H9 (cell line): ENCODE data around the gene STBD1. TPM values are rescaled to one million over a fixed set of nuclear protein-coding genes. Genes with fewer than 3 reads are reported as not detected.

Experiments
- DNase-seq: peaks from one replicate; pipeline ENCODE4 v3.0.0-alpha.2; 2017
- H2AFZ ChIP-seq: one replicate; pipeline ENCODE4 v1.6.1; 2013; ENCODE audit warnings: mild to moderate bottlenecking, low read length, control low read depth, moderate library complexity
- H2AK5ac ChIP-seq: 2 replicates; pipeline ENCODE4 v1.6.1; 2013; ENCODE audit warnings: low read length, control low read depth, mixed read lengths; ENCODE audit not compliant: insufficient read length
- H2BK120ac ChIP-seq: one replicate; pipeline ENCODE4 v1.6.1; 2013; ENCODE audit warnings: low read depth, mild to moderate bottlenecking, low read length, control low read depth, inconsistent platforms; ENCODE audit not compliant: poor library complexity, severe bottlenecking
- H2BK12ac ChIP-seq: 2 replicates; pipeline ENCODE4 v1.6.1; 2013; ENCODE audit warnings: low read length, control low read depth, mixed read lengths, low read depth; ENCODE audit not compliant: insufficient read length
- H2BK15ac ChIP-seq: 2 replicates; pipeline ENCODE4 v1.6.1; 2013; ENCODE audit warnings: low read depth, low read length, control low read depth
- H2BK20ac ChIP-seq: one replicate; pipeline ENCODE4 v1.6.1; 2013; ENCODE audit warnings: low read depth, mild to moderate bottlenecking, low read length, control low read depth, inconsistent platforms; ENCODE audit not compliant: poor library complexity, severe bottlenecking
- H2BK5ac ChIP-seq: 2 replicates; pipeline ENCODE4 v1.6.1; 2013; ENCODE audit warnings: low read length, control low read depth, mixed read lengths; ENCODE audit not compliant: insufficient read length
- H3K14ac ChIP-seq: 2 replicates; pipeline ENCODE4 v1.6.1; 2013; ENCODE audit warnings: low read length, control low read depth; ENCODE audit not compliant: insufficient read depth
- H3K18ac ChIP-seq: 2 replicates; pipeline ENCODE4 v1.6.1; 2013; ENCODE audit warnings: low read depth, mild to moderate bottlenecking, mixed read lengths, low read length, control low read depth; ENCODE audit not compliant: insufficient read length
- H3K23ac ChIP-seq: 2 replicates; pipeline ENCODE4 v1.6.1; 2013; ENCODE audit warnings: low read length, control low read depth, mixed read lengths, low read depth; ENCODE audit not compliant: insufficient read length
- H3K23me2 ChIP-seq: 2 replicates; pipeline ENCODE4 v1.6.1; 2013; ENCODE audit warnings: low read depth, mild to moderate bottlenecking, mixed read lengths, low read length, control low read depth; ENCODE audit not compliant: insufficient read length, poor library complexity, severe bottlenecking
- H3K27ac ChIP-seq: 2 replicates; pipeline ENCODE4 v1.5.1; 2013; ENCODE audit warnings: low read length, control low read depth, mixed read lengths, low read depth; ENCODE audit not compliant: insufficient read length
- H3K27me3 ChIP-seq: 2 replicates; pipeline ENCODE4 v1.6.1; 2013; ENCODE audit warnings: low read length, control low read depth, inconsistent platforms; ENCODE audit not compliant: insufficient read depth
- H3K4ac ChIP-seq: 2 replicates; pipeline ENCODE4 v1.6.1; 2013; ENCODE audit warnings: low read depth, mild to moderate bottlenecking, control low read depth, inconsistent platforms, low read length, moderate library complexity
- H3K4me1 ChIP-seq: 2 replicates; pipeline ENCODE4 v1.6.1; 2013; ENCODE audit warnings: low read length, control low read depth, inconsistent platforms; ENCODE audit not compliant: insufficient read depth
- H3K4me2 ChIP-seq: 2 replicates; pipeline ENCODE4 v1.6.1; 2013; ENCODE audit warnings: low read length, control low read depth, mixed read lengths; ENCODE audit not compliant: insufficient read length, insufficient read depth
- H3K56ac ChIP-seq: 2 replicates; pipeline ENCODE4 v1.6.1; 2013; ENCODE audit warnings: low read depth, mild to moderate bottlenecking, mixed read lengths, low read length, control low read depth; ENCODE audit not compliant: insufficient read length
- H3K79me1 ChIP-seq: 2 replicates; pipeline ENCODE4 v1.6.1; 2013; ENCODE audit warnings: low read depth, mild to moderate bottlenecking, moderate library complexity, low read length, control low read depth, inconsistent platforms; ENCODE audit not compliant: insufficient read depth, poor library complexity, severe bottlenecking
- H3K79me2 ChIP-seq: 2 replicates; pipeline ENCODE4 v1.6.1; 2013; ENCODE audit warnings: low read length, control low read depth, inconsistent platforms; ENCODE audit not compliant: insufficient read depth
- H3K9ac ChIP-seq: 2 replicates; pipeline ENCODE4 v1.6.1; 2013; ENCODE audit warnings: low read length, control low read depth, mixed read lengths; ENCODE audit not compliant: insufficient read length; ENCODE audit errors: extremely low read depth
- H3K9me3 ChIP-seq: one replicate; pipeline ENCODE4 v1.6.1; 2013; ENCODE audit warnings: low read depth, low read length, inconsistent platforms; ENCODE audit not compliant: control insufficient read depth
- H3T11ph ChIP-seq: one replicate; pipeline ENCODE4 v1.6.1; 2013; ENCODE audit warnings: mild to moderate bottlenecking, low read length, control low read depth, inconsistent platforms
- H4K20me1 ChIP-seq: one replicate; pipeline ENCODE4 v1.6.1; 2013; ENCODE audit not compliant: control insufficient read depth, insufficient read length, insufficient read depth
- H4K5ac ChIP-seq: 2 replicates; pipeline ENCODE4 v1.6.1; 2013; ENCODE audit warnings: low read depth, mild to moderate bottlenecking, mixed read lengths, low read length, control low read depth; ENCODE audit not compliant: insufficient read length
- H4K8ac ChIP-seq: replicated peaks from 2 replicates; pipeline ENCODE4 v1.6.1; 2013; ENCODE audit warnings: low read length, control low read depth, mixed read lengths, low read depth; ENCODE audit not compliant: insufficient read length
- H4K91ac ChIP-seq: 2 replicates; pipeline ENCODE4 v1.6.1; 2013; ENCODE audit warnings: low read depth, mild to moderate bottlenecking, moderate library complexity, mixed read lengths, low read length, control low read depth; ENCODE audit not compliant: insufficient read length
- H3K27ac Mint-ChIP-seq, 3 experiments: 2 replicates in 2 of 3; 3 replicates in 1 of 3; pipeline ENCODE4 v1.8.0; 2020 to 2021; ENCODE audit warnings: mixed read lengths in 3 of 3, mild to moderate bottlenecking in 1 of 3, moderate library complexity in 1 of 3
- H3K27me3 Mint-ChIP-seq: 2 replicates; pipeline ENCODE4 v1.8.0; 2021; ENCODE audit warnings: low read depth, mild to moderate bottlenecking, moderate library complexity, mixed read lengths
- H3K36me3 Mint-ChIP-seq, 3 experiments: 2 replicates in 2 of 3; 3 replicates in 1 of 3; pipeline ENCODE4 v1.8.0; 2020 to 2021; ENCODE audit warnings: low read depth in 3 of 3, mixed read lengths in 3 of 3; ENCODE audit not compliant: insufficient read depth in 1 of 3
- H3K4me1 Mint-ChIP-seq, 2 experiments: 2 replicates each; pipeline ENCODE4 v1.8.0; 2020; ENCODE audit warnings: mixed read lengths in 2 of 2
- H3K4me3 Mint-ChIP-seq, 2 experiments: 2 replicates in 1 of 2; 3 replicates in 1 of 2; pipeline ENCODE4 v1.8.0; 2020 to 2021; ENCODE audit warnings: mild to moderate bottlenecking in 2 of 2, mixed read lengths in 2 of 2, moderate library complexity in 1 of 2
- H3K9me3 Mint-ChIP-seq, 2 experiments: 2 replicates in 1 of 2; 3 replicates in 1 of 2; pipeline ENCODE4 v1.8.0; 2020; ENCODE audit warnings: mild to moderate bottlenecking in 2 of 2, mixed read lengths in 2 of 2, moderate library complexity in 1 of 2
- CTCF ChIP-seq: fragments of 200-600 bp; sonication (generic); conservative IDR thresholded peaks from 3 replicates; pipeline ENCODE4 v1.8.0; 2021; ENCODE audit warnings: antibody characterized with exemption, mild to moderate bottlenecking
- WGBS: extraction: QIAGEN DNeasy Blood & Tissue Kit; methylation state at CpG from one replicate; pipeline ENCODE4 v1.1.7; 2013; ENCODE audit warnings: missing lambda C conversion rate, low lambda C conversion rate, mixed read lengths; ENCODE audit not compliant: insufficient read length; ENCODE audit errors: extremely low coverage; 5-methylcytosine and 5-hydroxymethylcytosine counted together
- total RNA-seq: library from RNA; stranded (reverse); gene quantifications from 2 replicates; pipeline ENCODE4 v1.2.1, GENCODE V29; 2021

The STBD1 gene
- total RNA-seq, 1 experiment from 2014 or later, result 1.1 TPM

- H3K23ac ChIP-seq, result no peak overlapping the region
- Mint-ChIP-seq H3K9me3 (no peaks in the 10 kb centered on the region; a peak in 1 of 5 replicates), H3K27me3 (no peaks in the 10 kb centered on the region), H3K4me3 (no peak overlapping the region), H3K27ac (no peak overlapping the region; a peak in 1 of 7 replicates), H3K36me3 (no peaks in the 10 kb centered on the region), H3K4me1 (no peaks in the 10 kb centered on the region)
- H3K4me1 ChIP-seq, result no peaks in the 10 kb centered on the region
- no peak overlapping the region for H3K9ac ChIP-seq
- no peak for DNase-seq
- no peak overlapping the region for H2BK5ac ChIP-seq
- H3K79me2 ChIP-seq, result no peaks in the 10 kb centered on the region
- H2AFZ ChIP-seq, result no peak overlapping the region
- H3K14ac ChIP-seq, result no peak overlapping the region
- H3K27ac ChIP-seq, result no peak overlapping the region
- H3K18ac ChIP-seq, result no peak overlapping the region
- no peak overlapping the region for H3T11ph ChIP-seq
- H3K56ac ChIP-seq, result no peak overlapping the region
- no peaks in the 10 kb centered on the region for H3K9me3 ChIP-seq
- H4K5ac ChIP-seq, result no peak overlapping the region
- no peaks in the 10 kb centered on the region for H3K79me1 ChIP-seq
- no peaks in the 10 kb centered on the region for H3K27me3 ChIP-seq
- no peak overlapping the region for H4K91ac ChIP-seq
- H3K4ac ChIP-seq, result no peak overlapping the region
- H3K4me2 ChIP-seq, result no peak overlapping the region
- WGBS, result no CpG with 5 or more reads among the region's 9 CpGs
- no peak overlapping the region for H2BK12ac ChIP-seq
- H4K20me1 ChIP-seq, result no peaks in the 10 kb centered on the region
- no peak overlapping the region for H2AK5ac ChIP-seq
- no peak for TF ChIP-seq CTCF
- H2BK15ac ChIP-seq, result no peak overlapping the region
- no peak overlapping the region for H2BK120ac ChIP-seq
- no peak overlapping the region for H4K8ac ChIP-seq
- H2BK20ac ChIP-seq, result no peak overlapping the region
- H3K23me2 ChIP-seq, result no peaks in the 10 kb centered on the region
Measured at GRCh38 chr4:76276813-76277212, 29.7 kb upstream of the STBD1 start.
